CD4-positive, alpha-beta T cell treated with Interleukin-6 for 4 hours (primary cell): Measurements from ENCODE around the gene CENPM.
A peak's percentile ranks its signal among the peaks of the same experiment; 100 is the strongest.

ENCODE experiments used
- DNase-seq: peaks from one replicate; pipeline ENCODE4 v3.0.0-alpha.2; 2020; ENCODE audit warnings: mixed read lengths

CENPM gene

DNA sequence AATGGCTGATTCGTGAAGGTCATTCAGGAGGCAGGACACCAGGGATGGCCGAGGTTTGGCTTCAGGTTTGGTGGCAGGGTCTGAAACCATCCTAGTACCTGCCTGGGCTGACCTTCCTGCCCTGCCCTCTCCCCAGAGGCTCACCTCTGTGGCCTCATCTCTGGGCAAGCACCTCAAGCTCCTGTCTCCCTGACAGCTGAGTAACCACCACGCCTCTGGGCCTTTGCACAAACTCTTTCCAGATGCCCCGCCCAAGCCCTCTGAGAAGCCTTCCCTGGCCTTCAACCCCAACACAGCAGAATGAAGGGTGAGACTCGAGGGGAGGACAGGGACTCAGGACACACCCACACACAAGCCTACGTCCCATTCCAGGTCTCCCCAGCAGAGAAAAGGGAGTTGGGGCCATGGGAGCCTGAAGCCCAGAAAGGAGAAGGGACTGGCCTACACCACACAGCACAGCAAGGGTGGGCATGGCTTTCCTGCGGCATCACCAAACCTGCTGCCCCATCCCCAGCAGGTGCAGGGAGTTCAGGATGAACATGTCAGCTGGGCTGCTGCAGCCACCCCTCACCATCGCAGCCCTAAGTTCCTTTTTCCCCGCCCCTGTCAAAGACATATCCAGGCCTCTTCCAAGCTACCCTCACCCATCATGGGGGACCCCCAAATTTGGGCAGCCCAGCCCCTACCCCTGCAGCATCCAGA, 34.5 kb downstream of the CENPM start:
- DNase-seq = no peak

DNA sequence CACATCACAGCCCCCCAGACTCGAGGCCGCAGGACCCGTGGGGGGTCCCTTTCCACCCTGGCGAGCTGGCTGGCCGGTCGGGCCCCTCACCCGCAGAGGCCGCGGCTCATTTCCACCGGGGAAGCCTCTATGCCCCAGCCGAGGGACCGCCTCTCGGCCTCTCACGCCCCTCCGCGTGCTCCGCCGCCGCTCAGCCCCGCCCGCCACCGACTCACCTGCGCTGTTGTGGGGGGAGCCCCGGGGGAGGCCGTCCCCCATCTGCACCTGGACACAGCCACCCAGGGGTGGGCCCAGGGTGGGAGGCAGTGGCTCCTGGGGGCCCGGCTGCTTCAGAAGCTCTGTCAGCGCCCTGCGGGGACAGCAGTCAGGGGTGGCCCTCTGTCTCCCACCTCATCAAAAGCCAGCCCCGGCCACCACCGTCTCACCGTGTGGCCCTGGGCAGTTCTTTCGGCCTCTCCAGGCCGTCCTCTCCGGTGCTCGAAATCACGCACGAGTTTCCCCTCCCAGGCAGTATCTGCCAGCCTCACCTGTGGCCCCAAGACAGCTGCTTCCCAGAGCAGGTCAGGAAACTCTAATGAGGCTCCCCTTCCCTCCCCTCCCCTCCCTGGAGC, 35.8 kb downstream of the CENPM start:
- DNase-seq = peak; percentile 35

DNA sequence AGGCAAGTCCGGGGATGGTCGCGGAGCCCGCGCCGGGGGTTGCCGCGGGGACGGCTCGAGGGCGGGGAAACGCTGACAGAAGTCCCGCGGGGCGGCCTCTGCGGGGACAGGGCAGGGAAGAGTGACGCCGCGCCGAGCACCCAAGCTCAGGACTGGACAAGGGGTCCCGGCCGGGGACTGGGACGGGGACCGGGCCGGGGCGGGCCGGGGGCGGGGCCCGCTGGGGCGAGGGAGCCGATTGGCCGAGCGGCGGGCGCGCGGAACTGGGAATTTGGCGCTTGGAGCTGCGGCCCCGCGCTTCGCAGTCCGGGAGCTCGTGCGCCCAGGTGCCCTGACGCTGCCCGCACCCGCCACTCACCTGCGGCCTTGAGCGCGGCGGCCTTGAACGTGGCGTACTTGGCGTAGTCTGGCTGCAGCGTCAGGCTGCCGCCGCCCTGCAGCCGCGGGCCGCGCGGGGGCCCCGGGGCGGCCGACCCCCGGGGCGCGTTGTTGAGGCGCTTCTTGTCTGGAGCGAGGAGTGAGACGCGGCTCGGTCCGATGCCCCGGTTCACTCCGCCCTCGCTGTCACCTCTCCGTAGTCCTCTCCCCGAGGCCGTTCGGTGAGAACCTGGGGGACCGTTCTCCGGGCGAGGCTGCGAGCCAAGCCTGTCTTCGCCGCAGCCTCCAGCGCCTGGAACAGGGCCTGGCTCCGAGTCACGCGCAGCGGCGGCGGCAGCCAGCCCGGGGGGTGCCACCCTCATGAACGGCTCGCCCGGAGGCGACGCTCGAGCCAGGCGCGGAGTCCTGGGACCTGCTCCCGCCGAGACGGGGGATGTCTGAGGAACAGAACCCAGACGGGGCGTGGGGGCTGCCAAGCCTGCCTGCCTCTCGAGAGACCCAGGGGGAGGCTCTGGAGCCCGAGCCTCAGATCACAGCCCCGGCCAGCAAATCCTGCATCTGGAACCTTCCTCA, 36.6 kb downstream of the CENPM start:
- peak; percentile 37 for DNase-seq

DNA sequence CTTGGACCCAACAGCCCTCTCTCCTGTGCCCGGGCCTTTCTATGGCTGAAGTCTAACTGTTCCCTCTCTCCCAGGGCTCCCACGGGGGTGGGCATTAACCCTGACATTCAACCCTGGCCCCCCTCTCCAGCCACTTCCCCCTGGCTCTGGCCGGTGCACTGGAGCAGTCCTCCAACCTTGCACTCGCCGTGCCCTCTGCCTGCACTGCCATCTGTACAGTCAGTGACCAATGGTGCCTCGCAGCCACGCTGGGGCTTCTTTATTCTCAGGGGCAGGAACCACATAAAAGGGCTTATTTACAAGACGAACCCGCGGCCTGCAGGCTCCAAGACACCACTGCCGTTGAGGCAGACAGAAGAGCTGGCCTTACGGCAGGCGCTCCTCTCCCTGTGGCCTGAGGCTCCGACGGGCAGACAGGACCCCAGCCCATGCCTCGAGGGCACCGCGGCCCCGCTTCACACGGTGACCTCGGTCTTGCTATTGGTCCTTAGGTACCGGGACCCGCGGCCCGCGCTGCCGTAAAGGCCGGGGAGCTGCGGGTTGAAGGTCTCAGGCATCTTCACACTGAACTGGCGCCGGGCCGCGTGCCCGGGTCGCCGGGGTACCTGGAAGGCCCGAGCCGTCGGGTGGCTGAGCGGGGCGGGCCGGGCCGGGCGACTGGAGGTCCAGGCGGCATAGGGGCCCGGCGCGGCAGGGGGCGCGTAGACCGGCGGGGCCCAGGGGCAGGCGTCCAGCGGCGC, 37.5 kb downstream of the CENPM start:
- DNase-seq = no peak

DNA sequence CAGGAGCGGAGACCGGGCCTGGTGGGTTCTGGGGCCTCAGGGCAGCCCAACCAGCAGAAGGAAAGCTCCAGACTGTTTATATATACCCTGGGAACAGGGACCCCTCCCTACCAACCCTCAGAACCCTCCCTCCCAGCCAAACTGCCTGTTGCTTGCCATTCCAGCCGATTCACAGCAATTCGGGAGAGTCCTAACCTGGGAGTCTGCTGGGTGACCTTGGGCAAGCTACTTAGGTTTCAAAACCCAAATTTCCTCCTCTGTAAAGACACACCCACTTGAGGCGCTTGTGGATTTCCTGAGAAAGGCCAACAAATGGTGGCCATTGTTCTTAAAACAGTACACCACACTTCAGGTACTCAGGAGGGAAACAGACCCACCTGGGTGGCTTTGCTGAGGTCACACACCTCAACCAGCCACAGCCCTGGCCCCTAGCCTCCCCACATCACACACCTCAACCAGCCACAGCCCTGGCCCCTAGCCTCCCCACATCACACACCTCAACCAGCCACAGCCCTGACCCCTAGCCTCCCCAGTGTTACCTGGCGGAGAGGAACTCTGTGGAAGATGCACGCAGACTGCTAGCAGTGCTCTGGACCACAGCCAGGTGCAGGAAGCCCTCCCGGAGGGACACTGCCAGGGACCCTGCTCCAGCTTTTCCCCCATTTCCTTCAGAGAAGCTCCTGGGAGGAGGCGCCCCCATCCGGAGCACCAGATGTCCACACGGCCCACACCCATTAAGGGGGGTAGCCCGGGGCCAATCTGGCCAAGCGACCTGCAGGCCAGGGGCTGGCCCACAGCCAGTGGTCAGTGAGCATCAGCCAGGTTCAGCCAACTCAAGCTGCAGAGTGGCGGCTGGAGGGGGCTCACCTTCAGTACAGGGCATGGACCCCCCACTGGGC, 38.3 kb downstream of the CENPM start:
- DNase-seq = peak; percentile 26

DNA sequence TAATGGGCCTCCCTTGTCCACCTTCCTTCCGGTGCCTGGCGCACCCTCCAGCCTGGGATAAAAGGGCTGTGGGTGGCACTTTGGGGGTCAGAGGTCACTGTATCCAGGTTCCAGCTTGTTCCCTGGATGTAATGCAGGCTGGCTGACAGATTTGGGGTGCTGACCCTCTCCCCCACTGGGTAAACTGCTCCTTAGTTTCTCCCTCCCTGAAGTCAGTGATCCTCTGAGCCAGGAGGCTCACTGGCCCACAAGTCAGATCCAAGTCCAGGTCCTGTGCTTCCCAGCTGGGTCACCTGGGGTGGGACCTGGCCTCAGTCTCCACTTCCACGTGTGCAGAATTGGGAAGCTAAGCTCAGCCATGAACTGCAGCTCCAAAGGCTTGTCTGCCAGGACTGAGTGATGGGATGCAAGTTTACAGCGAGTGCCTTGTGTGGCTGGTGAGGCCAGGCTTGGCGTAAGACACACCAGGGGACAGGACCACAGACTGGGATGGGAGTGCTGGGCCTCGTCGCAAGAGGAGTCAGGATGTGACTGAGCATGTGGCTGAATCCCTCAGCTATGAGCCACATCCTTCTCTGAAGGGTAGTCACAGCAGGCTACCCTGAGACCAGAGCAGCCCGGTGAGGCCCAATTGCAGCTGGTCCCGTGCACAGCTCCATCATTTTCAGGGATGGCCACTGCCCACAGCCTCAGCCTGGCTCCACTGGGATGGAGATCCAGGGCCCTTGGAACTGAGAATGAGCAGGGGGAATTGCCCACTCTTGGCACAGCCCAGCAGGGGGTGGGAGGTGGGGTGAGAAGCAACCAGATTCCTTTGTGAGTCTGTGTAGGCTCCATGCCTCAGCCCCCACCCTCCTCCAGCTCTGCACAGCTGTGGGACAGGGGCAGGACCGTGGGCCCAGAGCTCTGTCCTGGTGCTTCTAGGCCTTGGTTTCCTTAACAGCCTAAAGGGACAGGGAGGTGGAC, 39.2 kb downstream of the CENPM start:
- DNase-seq = no peak

DNA sequence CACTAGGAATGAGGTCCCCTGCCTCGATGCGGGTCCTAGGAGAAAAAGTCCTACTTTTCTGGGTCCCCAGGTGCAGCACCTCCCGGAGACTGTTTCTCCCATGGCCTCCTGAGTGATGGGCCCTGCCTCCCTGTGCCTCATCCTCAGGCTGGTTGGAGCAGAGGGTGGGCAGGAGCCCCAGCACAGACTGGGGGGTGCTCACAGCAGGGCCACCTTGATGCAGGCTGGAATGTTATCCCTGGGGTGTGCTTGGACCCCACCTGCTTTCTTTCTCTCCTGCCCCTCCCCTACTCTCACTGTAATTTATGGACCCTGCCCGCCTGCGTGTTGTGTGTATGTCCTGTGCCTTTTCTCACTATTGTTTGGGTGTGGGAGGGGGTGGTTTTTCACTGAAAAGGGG, 40.1 kb downstream of the CENPM start:
- DNase-seq = no peak

DNA sequence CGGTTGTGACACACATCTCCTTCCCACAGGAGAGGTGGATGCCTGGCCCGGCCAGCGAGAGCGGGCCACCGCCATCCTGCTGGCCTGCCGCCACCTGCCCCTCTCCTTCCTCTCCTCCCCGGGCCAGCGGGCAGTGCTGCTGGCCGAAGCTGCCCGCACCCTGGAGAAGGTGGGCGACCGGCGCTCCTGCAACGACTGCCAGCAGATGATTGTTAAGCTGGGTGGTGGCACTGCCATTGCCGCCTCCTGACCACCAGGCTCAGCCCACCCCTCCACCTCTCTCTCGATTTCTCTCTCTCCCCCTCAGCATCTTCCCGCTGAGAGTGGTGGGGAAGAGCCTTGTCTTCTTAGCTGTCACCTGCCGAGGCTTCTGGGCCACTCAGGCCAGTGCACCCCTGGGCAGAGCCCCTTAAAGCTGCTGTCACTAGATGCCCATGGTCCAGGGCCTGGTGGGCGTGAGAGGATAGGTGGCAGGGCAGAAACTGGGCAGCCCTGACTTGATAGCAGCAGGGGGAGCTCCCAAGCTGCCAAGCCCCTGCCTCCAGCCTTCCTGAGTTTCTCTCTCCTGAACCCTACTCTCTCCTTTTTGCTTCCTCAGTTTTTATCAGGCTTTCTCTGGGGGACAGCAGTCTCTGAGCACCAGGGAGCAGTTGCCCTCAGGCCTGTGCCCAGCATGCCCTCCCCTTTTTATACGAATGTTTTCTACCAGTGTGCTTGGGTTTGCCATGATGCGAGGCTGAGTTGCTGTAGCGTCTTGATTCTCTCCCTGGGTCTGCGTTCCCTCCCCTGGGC, 41.3 kb downstream of the CENPM start:
- no peak for DNase-seq

DNA sequence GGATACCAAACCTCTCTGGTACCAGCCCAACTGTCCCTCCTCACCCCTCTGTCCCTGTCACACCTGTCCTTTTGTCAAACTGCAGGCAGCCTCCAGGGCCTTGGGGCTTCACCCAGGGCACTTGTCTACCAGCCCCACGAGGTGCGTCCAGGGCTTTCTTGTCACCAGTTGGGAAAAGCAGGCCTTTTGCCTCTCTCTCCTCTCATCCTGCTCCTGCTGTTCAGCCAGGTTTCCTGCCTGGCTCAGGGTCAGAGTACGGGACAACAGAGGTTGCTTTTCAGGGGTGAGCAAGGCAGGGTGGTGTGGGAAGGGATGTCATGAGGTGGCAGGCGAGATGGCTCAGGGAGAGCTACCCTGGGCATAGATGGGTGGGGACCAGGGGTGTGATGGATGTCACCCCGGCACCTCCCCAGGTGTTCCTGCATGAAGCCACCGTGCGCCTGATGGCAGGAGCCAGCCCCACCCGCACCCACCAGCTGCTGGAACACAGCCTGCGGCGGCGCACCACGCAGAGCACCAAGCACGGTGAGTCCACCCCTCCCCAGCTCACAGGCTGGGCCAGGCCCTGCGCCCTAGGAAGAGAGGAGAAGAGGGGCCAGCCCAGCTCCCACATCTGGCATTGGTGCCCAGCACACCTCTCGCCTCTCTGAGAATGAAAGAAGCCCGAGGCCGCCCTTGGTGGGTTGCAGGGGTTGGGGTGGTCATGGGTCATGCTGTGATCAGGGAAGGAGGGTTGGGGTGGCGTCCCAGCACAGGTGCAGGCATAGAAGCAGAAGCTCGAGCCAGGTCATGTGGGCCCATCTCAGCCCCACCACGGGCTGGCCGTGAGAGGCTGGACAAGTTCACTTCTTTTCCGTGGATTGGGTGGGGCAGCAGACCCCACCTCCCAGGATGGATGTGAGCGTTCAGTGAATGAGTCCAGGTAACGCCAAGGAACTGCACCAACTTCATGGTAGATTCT, 42.2 kb downstream of the CENPM start:
- no peak for DNase-seq

DNA sequence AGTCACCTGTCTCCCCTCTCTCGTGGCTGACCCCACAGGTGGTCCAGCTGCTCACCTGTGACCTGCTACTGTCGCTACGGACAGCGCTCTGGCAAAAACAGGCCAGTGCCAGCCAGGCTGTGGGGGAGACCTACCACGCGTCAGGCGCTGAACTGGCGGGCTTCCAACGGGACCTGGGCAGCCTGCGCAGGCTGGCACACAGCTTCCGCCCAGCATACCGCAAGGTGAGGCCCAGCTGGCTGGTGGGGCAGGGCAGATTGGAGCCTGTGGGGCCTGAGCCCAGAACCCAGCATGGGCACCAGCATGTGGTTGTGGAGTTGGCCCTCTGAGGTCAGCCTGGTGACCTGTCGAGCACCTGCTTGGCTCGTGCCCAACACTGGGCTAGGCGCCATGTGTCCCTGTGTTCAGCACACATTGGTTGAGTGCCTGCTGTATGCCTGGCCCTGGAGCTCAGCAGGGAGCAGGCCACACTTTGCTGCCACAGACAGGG, 44.0 kb downstream of the CENPM start:
- DNase-seq = no peak

DNA sequence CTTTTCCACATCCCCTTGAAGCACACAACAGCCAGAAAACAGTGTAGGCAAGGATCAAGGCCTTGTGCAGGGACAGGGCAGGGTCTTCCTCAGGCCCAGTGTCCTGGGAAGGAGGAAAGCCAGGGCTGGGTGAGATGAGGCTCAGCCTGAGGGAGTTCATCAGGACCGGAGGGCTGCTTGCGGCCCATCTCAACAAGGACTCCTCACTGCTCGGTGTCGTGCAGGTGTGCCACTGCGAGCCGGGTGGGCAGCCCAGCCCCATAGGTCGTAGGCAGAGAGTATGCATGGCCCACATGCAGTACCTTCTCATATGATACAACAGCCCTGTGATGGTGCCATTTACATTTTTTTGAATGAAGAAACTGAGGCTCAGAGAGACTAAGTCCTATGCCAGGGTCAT, 44.9 kb downstream of the CENPM start:
- DNase-seq = no peak

DNA sequence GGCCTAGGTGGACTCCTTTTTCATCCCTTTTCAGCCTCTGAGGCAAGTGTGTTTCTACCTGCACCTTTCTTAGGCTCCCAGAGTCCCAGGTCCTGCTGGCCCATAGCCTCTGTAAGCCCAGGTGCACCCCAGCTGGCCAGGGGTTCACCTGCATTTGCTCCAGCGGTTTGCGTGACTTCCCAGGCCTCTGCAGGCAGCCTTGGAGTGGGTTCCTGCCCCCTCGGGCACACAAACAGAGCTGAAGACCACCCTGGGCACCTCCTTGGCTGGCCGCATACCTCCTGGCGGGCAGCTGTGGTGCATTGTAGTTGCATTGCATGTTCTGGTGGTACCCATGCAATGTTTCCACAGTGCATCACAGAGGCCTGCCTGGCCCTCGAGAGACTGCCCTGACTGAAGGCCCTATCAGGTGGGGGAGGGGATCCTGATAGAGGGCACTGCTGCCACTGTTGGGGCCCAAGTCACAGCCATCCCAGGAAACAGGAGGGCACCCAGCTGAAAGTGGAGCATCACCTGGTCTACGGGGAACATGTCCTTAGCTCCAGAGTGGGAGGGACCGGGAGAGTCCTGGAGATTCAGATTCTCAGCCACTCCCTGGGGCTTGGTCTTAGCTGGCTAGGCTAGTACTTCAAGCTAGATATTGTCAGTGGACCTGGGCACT, 46.2 kb downstream of the CENPM start:
- DNase-seq = no peak

DNA sequence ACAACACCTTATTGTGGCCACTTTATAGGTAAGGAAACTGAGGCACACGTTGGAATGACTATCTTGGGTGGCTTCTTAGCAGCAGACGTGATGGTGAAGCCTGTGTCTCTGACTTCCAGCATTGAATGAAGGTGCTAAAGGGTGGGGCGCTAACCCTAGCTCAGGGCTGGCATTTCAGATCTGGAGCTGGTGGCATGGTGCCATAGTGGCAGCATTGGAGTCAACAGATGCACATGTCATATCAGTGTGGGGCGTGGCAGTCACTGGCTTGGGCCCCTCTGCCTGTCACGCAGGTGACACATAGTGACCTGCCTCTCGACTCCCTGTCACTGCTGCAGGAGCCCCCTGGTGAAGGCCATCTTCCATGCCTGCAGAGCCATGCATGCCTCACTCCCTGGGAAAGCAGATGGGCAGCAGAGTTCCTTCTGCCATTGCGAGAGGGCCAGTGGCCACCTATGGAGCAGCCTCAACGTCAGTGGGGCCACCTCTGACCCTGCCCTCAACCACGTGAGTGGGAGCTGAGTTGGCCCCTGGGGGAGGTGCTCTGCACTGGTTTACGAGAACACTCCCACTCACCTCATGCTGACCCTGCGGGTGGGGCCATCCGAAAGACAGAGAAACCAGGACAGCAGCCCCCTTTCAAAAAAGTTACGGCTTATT, 46.8 kb downstream of the CENPM start:
- DNase-seq = no peak

DNA sequence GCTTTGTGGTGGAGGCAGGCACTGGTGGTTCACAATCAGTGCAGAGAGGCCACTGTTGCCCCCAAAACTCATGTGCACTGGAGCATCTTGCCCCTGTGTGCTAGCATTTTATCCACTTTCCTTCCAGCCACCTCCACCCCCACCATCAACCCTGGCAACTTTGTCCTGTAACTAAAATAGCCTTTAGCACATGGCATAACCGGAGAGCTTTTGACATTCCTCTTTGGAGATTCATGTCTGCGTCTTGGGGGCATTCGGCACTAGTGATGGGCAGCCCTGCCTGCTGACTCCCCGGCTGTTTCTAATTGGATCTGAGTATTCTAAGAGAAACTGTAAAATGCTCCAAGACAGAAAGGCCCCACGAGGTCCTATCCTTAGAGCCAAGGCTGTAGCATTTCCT, 47.8 kb downstream of the CENPM start:
- no peak for DNase-seq

DNA sequence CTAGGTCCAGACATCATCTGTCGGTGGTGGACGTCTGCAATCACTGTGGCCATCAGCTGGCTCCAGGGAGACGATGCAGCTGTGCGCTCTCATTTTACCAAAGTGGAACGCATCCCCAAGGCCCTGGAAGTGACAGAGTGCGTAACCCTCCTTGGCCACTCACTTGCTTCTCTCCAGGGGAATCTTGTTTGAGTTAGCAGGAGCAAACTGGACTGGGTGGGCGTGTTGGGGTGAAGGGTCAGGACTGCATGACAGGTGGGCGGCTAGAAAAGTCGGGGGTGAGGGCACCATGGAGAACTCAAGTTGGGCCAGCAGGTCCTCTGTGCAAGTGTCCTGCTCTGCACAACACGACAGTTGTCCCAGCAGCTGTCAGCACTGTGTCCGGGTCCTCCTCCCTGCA, 48.3 kb downstream of the CENPM start:
- DNase-seq = no peak

DNA sequence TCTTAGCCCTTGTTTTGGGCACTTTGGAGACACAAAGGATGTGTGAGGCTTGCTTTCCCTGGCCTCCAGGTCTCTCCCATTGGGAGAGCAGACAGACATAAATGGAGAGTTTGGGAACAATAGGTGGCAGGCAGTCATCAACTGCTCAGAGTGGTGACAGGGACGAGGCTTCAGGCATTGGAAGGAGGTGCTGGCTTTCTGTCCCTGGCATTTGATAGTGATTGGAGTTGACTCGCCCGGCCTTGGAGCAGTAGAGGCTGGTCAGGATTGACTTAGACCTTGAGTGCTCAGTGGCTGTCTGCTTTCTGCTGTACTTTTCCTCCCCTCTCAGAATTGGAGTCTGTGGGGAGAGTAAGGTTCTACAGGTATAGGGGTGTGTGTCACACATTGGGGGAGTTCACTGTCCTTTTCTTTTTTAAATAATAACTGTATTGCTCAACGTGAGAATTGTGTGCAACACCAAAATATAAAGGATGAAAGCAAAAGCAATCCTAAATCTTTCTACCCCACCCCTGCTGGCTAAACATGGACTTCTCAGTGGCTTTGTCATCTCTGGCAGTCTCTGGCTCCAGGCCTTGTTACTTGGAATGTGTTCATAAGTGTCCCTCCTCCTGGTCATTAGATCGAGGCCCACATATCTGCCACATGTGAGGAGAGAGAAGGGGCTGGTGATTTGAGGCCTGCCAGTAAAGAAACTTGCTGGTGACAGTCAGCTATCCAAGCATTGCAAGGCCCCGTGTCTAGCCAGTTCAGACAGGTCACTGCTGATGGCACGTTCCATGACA, 53.2 kb downstream of the CENPM start:
- DNase-seq = no peak
